Mesenchymal stem cell (in vitro differentiated cells and primary cell): ENCODE measurements around the gene CUTA.

Experiments
- DNase-seq: peaks from one replicate; pipeline ENCODE4 v3.0.0-alpha.2; 2013
- H2AFZ ChIP-seq: one replicate; pipeline ENCODE4 v1.6.1; 2013; ENCODE audit warnings: low read depth, mild to moderate bottlenecking, control low read depth, inconsistent platforms, low read length, moderate library complexity
- H2AK5ac ChIP-seq: 2 replicates; pipeline ENCODE4 v1.6.1; 2013; ENCODE audit warnings: low read length, moderate library complexity, mild to moderate bottlenecking, inconsistent platforms; ENCODE audit not compliant: severe bottlenecking
- H2BK120ac ChIP-seq: one replicate; pipeline ENCODE4 v1.6.1; 2013; ENCODE audit warnings: low read depth, mild to moderate bottlenecking, inconsistent platforms, low read length, moderate library complexity
- H2BK12ac ChIP-seq, 2 experiments: one replicate each; pipeline ENCODE4 v1.6.1; 2013; ENCODE audit warnings: inconsistent platforms in 2 of 2, low read length in 2 of 2, mild to moderate bottlenecking in 2 of 2, moderate library complexity in 2 of 2, control low read depth in 1 of 2
- H2BK15ac ChIP-seq: one replicate; pipeline ENCODE4 v1.6.1; 2013; ENCODE audit warnings: mild to moderate bottlenecking, low read depth, inconsistent platforms; ENCODE audit not compliant: poor library complexity, severe bottlenecking
- H2BK5ac ChIP-seq: 2 replicates; pipeline ENCODE4 v1.6.1; 2013; ENCODE audit warnings: low read depth, mild to moderate bottlenecking, low read length, control low read depth, inconsistent platforms; ENCODE audit not compliant: poor library complexity, severe bottlenecking
- H3K14ac ChIP-seq, 2 experiments: one replicate each; pipeline ENCODE4 v1.6.1; 2013; ENCODE audit warnings: inconsistent platforms in 2 of 2, low read length in 2 of 2, control low read depth in 1 of 2, mild to moderate bottlenecking in 1 of 2, moderate library complexity in 1 of 2
- H3K18ac ChIP-seq, 2 experiments: one replicate each; pipeline ENCODE4 v1.6.1; 2013; ENCODE audit warnings: inconsistent platforms in 2 of 2, low read length in 2 of 2, control low read depth in 1 of 2, low read depth in 1 of 2, mild to moderate bottlenecking in 1 of 2
- H3K23ac ChIP-seq, 2 experiments: one replicate each; pipeline ENCODE4 v1.6.1; 2013; ENCODE audit warnings: inconsistent platforms in 2 of 2, low read length in 2 of 2, mild to moderate bottlenecking in 2 of 2, moderate library complexity in 2 of 2, control low read depth in 1 of 2
- H3K27ac ChIP-seq: 2 replicates; pipeline ENCODE4 v1.5.1; 2013; ENCODE audit warnings: mild to moderate bottlenecking, moderate library complexity, low read length, control low read depth, inconsistent platforms; ENCODE audit not compliant: poor library complexity, severe bottlenecking
- H3K27me3 ChIP-seq, 2 experiments: 2 replicates each; pipeline versions ENCODE4 v1.6.1 to v1.7.0; 2013; ENCODE audit warnings: low read length in 2 of 2, mild to moderate bottlenecking in 2 of 2, moderate library complexity in 2 of 2, control low read depth in 1 of 2, inconsistent platforms in 1 of 2; ENCODE audit not compliant: control insufficient read depth in 1 of 2, insufficient read depth in 1 of 2
- H3K36me3 ChIP-seq, 2 experiments: 2 replicates each; pipeline versions ENCODE4 v1.6.1 to v1.7.0; 2013; ENCODE audit warnings: low read length in 2 of 2, control low read depth in 1 of 2, inconsistent platforms in 1 of 2, low read depth in 1 of 2, mild to moderate bottlenecking in 1 of 2; ENCODE audit not compliant: insufficient read depth in 2 of 2, control insufficient read depth in 1 of 2
- H3K4ac ChIP-seq, 2 experiments: one replicate each; pipeline ENCODE4 v1.6.1; 2013; ENCODE audit warnings: inconsistent platforms in 2 of 2, low read length in 2 of 2, mild to moderate bottlenecking in 2 of 2, moderate library complexity in 2 of 2, control low read depth in 1 of 2, low read depth in 1 of 2
- H3K4me1 ChIP-seq: 2 replicates; pipeline ENCODE4 v1.6.1; 2013; ENCODE audit warnings: low read depth, low read length, control low read depth; ENCODE audit not compliant: control insufficient read depth, insufficient read depth
- H3K4me2 ChIP-seq: 2 replicates; pipeline ENCODE4 v1.6.1; 2013; ENCODE audit warnings: low read length, mild to moderate bottlenecking, inconsistent platforms; ENCODE audit not compliant: poor library complexity, severe bottlenecking
- H3K4me3 ChIP-seq, 2 experiments: 2 replicates each; pipeline versions ENCODE4 v1.5.1 to v1.7.0; 2013; ENCODE audit warnings: low read length in 2 of 2, mild to moderate bottlenecking in 2 of 2, control low read depth in 1 of 2, low read depth in 1 of 2; ENCODE audit not compliant: insufficient read depth in 1 of 2
- H3K79me1 ChIP-seq: replicated peaks from 2 replicates; pipeline ENCODE4 v1.6.1; 2013; ENCODE audit warnings: mild to moderate bottlenecking, control low read depth, low read length, inconsistent platforms; ENCODE audit not compliant: poor library complexity, severe bottlenecking
- H3K9ac ChIP-seq: 2 replicates; pipeline ENCODE4 v1.7.0; 2013; ENCODE audit warnings: mild to moderate bottlenecking, low read length, moderate library complexity
- H3K9me3 ChIP-seq: 2 replicates; pipeline ENCODE4 v1.7.0; 2013; ENCODE audit warnings: mild to moderate bottlenecking, low read length; ENCODE audit not compliant: control insufficient read depth
- H4K8ac ChIP-seq: one replicate; pipeline ENCODE4 v1.6.1; 2013; ENCODE audit warnings: inconsistent platforms, mild to moderate bottlenecking, low read length, moderate library complexity
- H4K91ac ChIP-seq: one replicate; pipeline ENCODE4 v1.6.1; 2013; ENCODE audit warnings: mild to moderate bottlenecking, low read length, inconsistent platforms
- WGBS: methylation state at CpG from one replicate; pipeline ENCODE4 v1.1.7; 2013; ENCODE audit warnings: mixed read lengths; 5-methylcytosine and 5-hydroxymethylcytosine counted together

Gene CUTA

GRCh38 chr6:33446356-33446755 is 28.4 kb upstream of the CUTA start:
- Histone ChIP-seq H2AFZ (no peak overlapping the region), H3K36me3 (peaks cover 72 to 82% of the 10 kb centered on the region in 2 experiments), H2BK120ac (no peak overlapping the region), H3K9ac (no peak overlapping the region), H3K4me1 (no peaks in the 10 kb centered on the region), H2AK5ac (no peak overlapping the region), H3K23ac (no peak overlapping the region), H2BK15ac (no peak overlapping the region), H3K4ac (no peak overlapping the region), H3K27ac (no peak overlapping the region), H3K27me3 (no peaks in the 10 kb centered on the region), H2BK5ac (no peak overlapping the region), H3K4me2 (no peak overlapping the region), H3K18ac (no peak overlapping the region), H4K8ac (no peak overlapping the region), H3K14ac (no peak overlapping the region), H2BK12ac (no peak overlapping the region), H3K4me3 (no peak overlapping the region), H4K91ac (no peak overlapping the region), H3K79me1 (peaks cover 25% of the 10 kb centered on the region), H3K9me3 (no peaks in the 10 kb centered on the region)
- no peak for DNase-seq
- WGBS, result 97% methylated on average over 10 of the region's 10 CpGs

- H3K9ac ChIP-seq, result no peak overlapping the region
- WGBS, result 88% methylated on average over 3 of the region's 3 CpGs
These were observed 27.3 kb upstream of the CUTA start for GRCh38 chr6:33445119-33445603.

DNA sequence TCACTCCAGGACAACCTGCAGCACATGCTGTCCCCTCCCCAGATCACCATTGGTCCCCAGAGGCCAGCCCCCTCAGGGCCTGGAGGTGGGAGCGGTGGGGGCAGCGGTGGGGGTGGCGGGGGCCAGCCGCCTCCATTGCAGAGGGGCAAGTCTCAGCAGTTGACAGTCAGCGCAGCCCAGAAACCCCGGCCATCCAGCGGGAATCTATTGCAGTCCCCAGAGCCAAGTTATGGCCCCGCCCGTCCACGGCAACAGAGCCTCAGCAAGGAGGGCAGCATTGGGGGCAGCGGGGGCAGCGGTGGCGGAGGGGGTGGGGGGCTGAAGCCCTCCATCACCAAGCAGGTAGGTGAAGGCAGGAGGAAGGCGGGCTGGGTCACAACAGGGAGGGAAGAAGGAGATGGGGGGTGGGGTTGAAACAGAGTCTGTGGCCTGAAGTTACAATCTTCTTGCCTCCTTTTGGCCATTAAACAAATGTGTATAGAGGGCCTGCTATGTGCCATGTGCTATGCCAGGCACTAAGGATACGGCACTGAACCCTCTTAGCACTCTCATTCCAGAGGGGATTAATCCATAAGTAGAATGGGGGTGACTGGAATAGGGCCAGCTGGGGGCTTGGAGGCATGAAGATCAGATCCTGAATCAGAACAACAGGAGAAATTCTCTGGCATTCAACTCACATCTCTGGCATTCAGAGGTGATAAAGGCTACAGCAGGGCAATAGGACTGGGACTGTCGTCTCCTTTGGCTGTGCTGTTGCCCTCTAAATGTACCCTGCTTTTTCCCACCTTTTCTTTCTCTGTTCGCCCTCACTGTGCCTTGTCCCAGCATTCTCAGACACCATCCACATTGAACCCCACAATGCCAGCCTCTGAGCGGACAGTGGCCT is 26.0 kb upstream of the CUTA start:
- Histone ChIP-seq H2BK5ac (no peak overlapping the region), H4K8ac (no peak overlapping the region), H2BK12ac (no peak overlapping the region), H3K4me3 (no peak overlapping the region), H3K79me1 (peaks cover 24% of the 10 kb centered on the region), H2BK15ac (no peak overlapping the region), H2AK5ac (no peak overlapping the region), H3K9me3 (no peaks in the 10 kb centered on the region), H3K14ac (no peak overlapping the region), H3K27ac (no peak overlapping the region), H4K91ac (no peak overlapping the region), H3K36me3 (peaks cover 80 to 91% of the 10 kb centered on the region in 2 experiments), H3K4me2 (no peak overlapping the region), H3K23ac (no peak overlapping the region), H3K4ac (no peak overlapping the region), H3K9ac (no peak overlapping the region), H2BK120ac (no peak overlapping the region), H3K18ac (no peak overlapping the region), H2AFZ (no peak overlapping the region), H3K4me1 (no peaks in the 10 kb centered on the region), H3K27me3 (no peaks in the 10 kb centered on the region)
- 97% methylated on average over 18 of the region's 18 CpGs for WGBS
- no peak for DNase-seq

More at GRCh38 chr6:33445119-33445603, 27.3 kb upstream of the CUTA start:
- Histone ChIP-seq H2AK5ac (no peak overlapping the region), H2BK15ac (no peak overlapping the region), H3K79me1 (peaks cover 25% of the 10 kb centered on the region), H2BK12ac (no peak overlapping the region), H3K27ac (no peak overlapping the region), H3K36me3 (peaks cover 83 to 93% of the 10 kb centered on the region in 2 experiments), H3K4me2 (no peak overlapping the region), H3K23ac (no peak overlapping the region), H2BK120ac (no peak overlapping the region), H2AFZ (no peak overlapping the region), H4K8ac (no peak overlapping the region), H3K27me3 (no peaks in the 10 kb centered on the region), H3K9me3 (no peaks in the 10 kb centered on the region), H4K91ac (no peak overlapping the region), H3K14ac (no peak overlapping the region), H3K18ac (no peak overlapping the region), H2BK5ac (no peak overlapping the region), H3K4me1 (no peaks in the 10 kb centered on the region), H3K4me3 (no peak overlapping the region), H3K4ac (no peak overlapping the region)
- DNase-seq, result no peak

- no peak overlapping the region for H2BK120ac ChIP-seq
- H3K27ac ChIP-seq, result no peak overlapping the region
- H3K4me3 ChIP-seq, result no peak overlapping the region
- no peak overlapping the region for H2AK5ac ChIP-seq
- peaks cover 22% of the 10 kb centered on the region for H3K79me1 ChIP-seq
- no peak overlapping the region for H3K4me2 ChIP-seq
- H3K4me1 ChIP-seq, result no peaks in the 10 kb centered on the region
- H2BK5ac ChIP-seq, result no peak overlapping the region
- H2AFZ ChIP-seq, result no peak overlapping the region
- H3K18ac ChIP-seq, result no peak overlapping the region
- no peak overlapping the region for H3K23ac ChIP-seq
- no peak overlapping the region for H3K9ac ChIP-seq
- H2BK12ac ChIP-seq, result no peak overlapping the region
- no peaks in the 10 kb centered on the region for H3K9me3 ChIP-seq
- H4K91ac ChIP-seq, result no peak overlapping the region
- no peaks in the 10 kb centered on the region for H3K27me3 ChIP-seq
- H3K36me3 ChIP-seq, result peaks cover 80 to 91% of the 10 kb centered on the region in 2 experiments
- no peak overlapping the region for H3K4ac ChIP-seq
- no peak overlapping the region for H4K8ac ChIP-seq
- no peak overlapping the region for H3K14ac ChIP-seq
- 97% methylated on average over 17 of the region's 17 CpGs for whole genome bisulfite sequencing
- no peak for DNase-seq
- no peak overlapping the region for H2BK15ac ChIP-seq
These were observed 25.1 kb upstream of the CUTA start for GRCh38 chr6:33443025-33443424.
